Muscle layer of colon (tissue), 2 donors: ENCODE results near the gene RBM17.

Experiments used
- H3K27ac ChIP-seq: one replicate; pipeline ENCODE4 v1.7.0; 2013; ENCODE audit warnings: low read depth, mild to moderate bottlenecking, low read length, moderate library complexity
- H3K27me3 ChIP-seq, 2 donors: one replicate each; pipeline ENCODE4 v1.7.0; 2013; ENCODE audit warnings: low read length in 2 of 2, mild to moderate bottlenecking in 2 of 2; ENCODE audit not compliant: insufficient read depth in 2 of 2, control insufficient read depth in 1 of 2
- H3K36me3 ChIP-seq: one replicate; pipeline ENCODE4 v1.7.0; 2013; ENCODE audit warnings: mild to moderate bottlenecking, low read length; ENCODE audit not compliant: insufficient read depth
- H3K4me1 ChIP-seq: one replicate; pipeline ENCODE4 v1.7.0; 2013; ENCODE audit warnings: mild to moderate bottlenecking, low read length; ENCODE audit not compliant: insufficient read depth
- H3K4me3 ChIP-seq, 2 donors: one replicate each; pipeline ENCODE4 v1.7.0; 2013; ENCODE audit warnings: low read length in 2 of 2, low read depth in 1 of 2, mild to moderate bottlenecking in 1 of 2, moderate library complexity in 1 of 2
- H3K9ac ChIP-seq: one replicate; pipeline ENCODE4 v1.7.0; 2013; ENCODE audit warnings: low read length
- H3K9me3 ChIP-seq: one replicate; pipeline ENCODE4 v1.7.0; 2013; ENCODE audit warnings: mild to moderate bottlenecking, low read length
- donor health status: abdominal sarcoma.
- donor health status: Adenocarcinoma of cecum.

The RBM17 gene

DNA sequence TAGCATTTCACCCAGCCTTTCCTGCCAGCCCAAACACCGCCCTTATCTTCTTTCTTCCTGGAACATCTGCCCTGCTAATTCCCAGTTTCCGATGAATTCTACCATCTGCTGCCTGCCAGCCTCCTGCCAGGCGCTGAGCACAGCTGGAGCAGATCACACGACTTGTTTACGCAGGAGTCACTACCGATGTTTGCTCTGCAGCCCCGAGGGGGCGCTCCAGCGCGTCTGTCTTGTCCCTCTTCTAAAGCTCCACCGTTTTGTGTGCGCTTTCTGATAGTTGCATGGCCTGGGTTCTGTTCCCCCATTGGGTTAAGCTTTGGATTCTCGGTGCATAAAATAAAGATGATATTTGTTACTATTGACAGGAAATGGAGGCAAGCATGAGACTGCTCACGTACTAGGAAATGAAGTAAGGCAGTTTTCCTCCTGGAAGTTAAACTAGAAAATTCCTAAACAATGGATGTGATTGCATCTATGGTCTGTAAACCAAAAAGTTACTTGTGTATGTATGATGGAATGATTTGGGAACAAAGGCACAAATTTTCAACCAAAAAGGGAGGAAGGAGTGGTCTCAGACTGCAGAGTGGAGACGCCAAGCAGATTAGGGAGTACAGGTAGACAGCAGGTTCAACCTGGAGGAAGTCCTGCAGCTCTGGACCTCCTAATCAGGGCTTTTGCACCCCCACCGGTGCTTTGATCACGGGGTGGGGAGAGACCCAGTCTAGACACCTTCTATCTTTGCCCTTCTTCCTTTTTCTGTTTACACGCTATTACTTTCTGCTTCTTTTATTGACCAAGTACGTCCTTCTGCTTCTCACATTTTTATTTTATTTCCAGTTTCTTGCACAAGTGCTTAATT, 2.2 kb upstream of the RBM17 start:
- Histone ChIP-seq H3K9me3 (no peaks in the 10 kb centered on the region), H3K36me3 (no peaks in the 10 kb centered on the region), H3K4me3 (peak overlapping the region in 1 of 2 donors; percentile 30), H3K27me3 (no peaks in the 10 kb centered on the region), H3K27ac (no peak overlapping the region), H3K4me1 (peaks cover 25% of the 10 kb centered on the region), H3K9ac (no peak overlapping the region)

GRCh38 chr10:6089334-6090219, 743 bp downstream of the RBM17 start:
- Histone ChIP-seq H3K9ac (peak overlapping the region; percentile 87), H3K36me3 (no peaks in the 10 kb centered on the region), H3K4me3 (peak overlapping the region; percentile 66 to 94), H3K27ac (peak overlapping the region; percentile 68), H3K27me3 (no peaks in the 10 kb centered on the region), H3K4me1 (peaks cover 34% of the 10 kb centered on the region), H3K9me3 (no peaks in the 10 kb centered on the region)

DNA sequence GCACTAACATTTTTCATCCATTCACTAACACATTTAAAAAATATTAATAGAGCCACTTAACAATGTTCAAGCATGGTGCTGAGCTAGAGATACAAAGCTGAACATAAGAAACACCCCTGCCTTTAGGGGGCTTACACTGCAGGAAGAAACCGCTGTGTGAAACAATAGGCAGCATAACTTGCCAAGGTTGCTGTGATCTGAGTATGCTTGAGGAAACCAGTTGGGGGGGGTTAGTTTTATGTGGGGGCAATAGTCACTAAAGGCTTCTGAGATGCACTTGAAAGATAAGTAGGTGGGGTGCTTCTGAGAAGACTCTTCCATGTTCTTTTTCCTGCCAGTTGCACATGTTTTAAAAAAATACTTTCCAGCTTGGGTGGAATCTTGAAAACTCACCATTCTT, 2.8 kb downstream of the RBM17 start:
- Histone ChIP-seq H3K4me3 (no peak overlapping the region), H3K4me1 (peaks cover 38% of the 10 kb centered on the region), H3K27me3 (no peaks in the 10 kb centered on the region), H3K9ac (no peak overlapping the region), H3K9me3 (no peaks in the 10 kb centered on the region), H3K36me3 (no peaks in the 10 kb centered on the region), H3K27ac (no peak overlapping the region)

DNA sequence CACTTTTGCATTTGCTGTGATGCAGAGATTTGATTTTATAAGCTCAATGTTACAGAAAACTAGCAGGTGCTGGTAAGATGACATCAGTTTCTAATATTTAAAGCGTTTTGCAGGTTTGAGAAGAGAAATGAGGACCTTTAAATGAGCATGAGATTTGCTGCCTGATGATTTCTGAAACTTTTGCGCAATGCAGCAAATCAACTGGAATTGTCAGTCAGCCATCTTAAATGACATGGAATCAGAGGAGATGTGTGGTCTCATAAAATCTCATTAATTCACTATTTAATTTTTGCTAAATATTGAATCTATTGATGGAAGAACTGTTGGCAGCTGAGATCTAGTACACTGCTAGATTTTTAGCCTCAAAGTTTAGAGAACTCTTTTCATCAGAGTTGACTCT, 3.9 kb downstream of the RBM17 start:
- H3K9ac ChIP-seq: no peak overlapping the region
- H3K27ac ChIP-seq: no peak overlapping the region
- no peaks in the 10 kb centered on the region for H3K9me3 ChIP-seq
- H3K4me1 ChIP-seq: peaks cover 37% of the 10 kb centered on the region
- H3K4me3 ChIP-seq: no peak overlapping the region
- peaks cover 7% of the 10 kb centered on the region for H3K36me3 ChIP-seq
- H3K27me3 ChIP-seq: no peaks in the 10 kb centered on the region

GRCh38 chr10:6095810-6096570, 7.2 kb downstream of the RBM17 start:
- Histone ChIP-seq H3K4me3 (no peak overlapping the region), H3K9ac (no peak overlapping the region), H3K27ac (no peak overlapping the region), H3K27me3 (no peaks in the 10 kb centered on the region), H3K36me3 (peaks cover 16% of the 10 kb centered on the region), H3K4me1 (peaks cover 25% of the 10 kb centered on the region), H3K9me3 (no peaks in the 10 kb centered on the region)

DNA sequence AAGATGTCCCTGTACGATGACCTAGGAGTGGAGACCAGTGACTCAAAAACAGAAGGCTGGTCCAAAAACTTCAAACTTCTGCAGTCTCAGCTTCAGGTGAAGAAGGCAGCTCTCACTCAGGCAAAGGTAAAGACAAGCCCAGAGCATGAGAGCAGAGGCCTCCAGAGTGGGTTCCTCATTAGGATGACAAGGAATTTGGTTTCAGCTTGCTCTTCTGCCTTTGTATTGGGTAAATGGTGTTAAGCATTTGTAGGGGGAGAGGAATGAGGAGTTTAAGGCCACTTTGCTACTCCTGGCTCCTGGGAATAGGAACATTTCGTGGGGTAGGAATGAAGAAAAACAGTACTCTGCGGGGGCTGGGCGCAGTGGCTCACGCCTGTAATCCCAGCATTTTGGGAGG, 8.2 kb downstream of the RBM17 start:
- no peak overlapping the region for H3K9ac ChIP-seq
- H3K27ac ChIP-seq: no peak overlapping the region
- no peaks in the 10 kb centered on the region for H3K9me3 ChIP-seq
- peaks cover 15% of the 10 kb centered on the region for H3K4me1 ChIP-seq
- H3K27me3 ChIP-seq: no peaks in the 10 kb centered on the region
- H3K4me3 ChIP-seq: no peak overlapping the region
- peaks cover 24% of the 10 kb centered on the region for H3K36me3 ChIP-seq

GRCh38 chr10:6098156-6098555, 9.3 kb downstream of the RBM17 start:
- H3K9me3 ChIP-seq: no peaks in the 10 kb centered on the region
- H3K4me1 ChIP-seq: peaks cover 13% of the 10 kb centered on the region
- H3K27me3 ChIP-seq: no peaks in the 10 kb centered on the region
- H3K27ac ChIP-seq: no peak overlapping the region
- peaks cover 24% of the 10 kb centered on the region for H3K36me3 ChIP-seq
- no peak overlapping the region for H3K4me3 ChIP-seq
- no peak overlapping the region for H3K9ac ChIP-seq

- H3K9me3 ChIP-seq: no peaks in the 10 kb centered on the region
Observed at GRCh38 chr10:6100370-6100769, 11.5 kb downstream of the RBM17 start.

DNA sequence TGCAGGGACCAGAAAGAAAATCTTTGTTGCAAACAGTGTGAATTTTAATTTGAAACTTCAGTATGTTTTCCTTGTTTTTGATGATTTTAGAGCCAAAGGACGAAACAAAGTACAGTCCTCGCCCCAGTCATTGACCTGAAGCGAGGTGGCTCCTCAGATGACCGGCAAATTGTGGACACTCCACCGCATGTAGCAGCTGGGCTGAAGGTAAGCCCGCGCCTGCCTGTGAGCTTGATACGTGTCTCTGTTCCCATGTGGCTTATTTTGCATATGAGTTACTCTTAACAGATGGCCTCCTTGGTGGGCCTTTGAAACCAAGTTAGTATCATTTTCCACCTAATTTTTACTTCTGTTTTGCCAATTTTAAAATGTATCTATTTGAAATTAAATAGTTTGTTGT, 12.3 kb downstream of the RBM17 start:
- H3K4me3 ChIP-seq: no peak overlapping the region
- no peaks in the 10 kb centered on the region for H3K4me1 ChIP-seq
- no peaks in the 10 kb centered on the region for H3K27me3 ChIP-seq
- no peaks in the 10 kb centered on the region for H3K9me3 ChIP-seq
- H3K36me3 ChIP-seq: peaks cover 34% of the 10 kb centered on the region
- H3K9ac ChIP-seq: no peak overlapping the region
- H3K27ac ChIP-seq: no peak overlapping the region

More at GRCh38 chr10:6100370-6100769, 11.5 kb downstream of the RBM17 start:
- no peaks in the 10 kb centered on the region for H3K27me3 ChIP-seq
- no peak overlapping the region for H3K27ac ChIP-seq
- no peak overlapping the region for H3K4me3 ChIP-seq
- H3K9ac ChIP-seq: no peak overlapping the region
- peaks cover 8% of the 10 kb centered on the region for H3K4me1 ChIP-seq
- peaks cover 30% of the 10 kb centered on the region for H3K36me3 ChIP-seq

- Histone ChIP-seq H3K36me3 (peaks cover 41% of the 10 kb centered on the region), H3K27me3 (no peaks in the 10 kb centered on the region), H3K4me1 (no peaks in the 10 kb centered on the region), H3K9me3 (no peaks in the 10 kb centered on the region), H3K4me3 (no peak overlapping the region), H3K27ac (no peak overlapping the region), H3K9ac (no peak overlapping the region)
Observed at GRCh38 chr10:6102128-6102527, 13.3 kb downstream of the RBM17 start.

DNA sequence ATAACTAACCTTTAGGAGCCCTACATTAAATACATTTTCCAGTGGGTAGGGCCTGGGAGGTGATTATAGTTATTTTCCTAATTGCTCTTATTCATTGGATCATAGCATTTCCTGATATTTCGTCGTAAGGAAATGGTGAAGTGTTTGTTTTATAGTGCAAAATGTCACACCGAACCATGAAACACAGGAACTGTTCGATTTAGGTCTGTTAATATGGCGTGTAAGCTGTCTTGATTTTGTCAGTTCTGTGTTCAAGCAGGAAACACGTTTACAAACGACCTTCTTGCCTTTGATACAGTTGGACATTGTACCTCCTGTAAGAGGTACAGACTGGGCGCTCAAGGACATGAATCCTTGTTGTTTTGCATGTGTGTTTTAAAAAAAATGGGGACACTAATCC, 14.8 kb downstream of the RBM17 start:
- H3K9ac ChIP-seq: no peak overlapping the region
- no peak overlapping the region for H3K27ac ChIP-seq
- H3K4me1 ChIP-seq: no peaks in the 10 kb centered on the region
- no peaks in the 10 kb centered on the region for H3K9me3 ChIP-seq
- H3K27me3 ChIP-seq: no peaks in the 10 kb centered on the region
- peaks cover 35% of the 10 kb centered on the region for H3K36me3 ChIP-seq
- no peak overlapping the region for H3K4me3 ChIP-seq
